DLD1 (cell line): ENCODE measurements around the gene TUBGCP6.

ENCODE experiments used
- in situ Hi-C: cut with HindIII; loops from 2 replicates; pipeline ENCODE4 v1.10.0; 2017; ENCODE audit warnings: low sequenced_read_pairs

Gene TUBGCP6

DNA sequence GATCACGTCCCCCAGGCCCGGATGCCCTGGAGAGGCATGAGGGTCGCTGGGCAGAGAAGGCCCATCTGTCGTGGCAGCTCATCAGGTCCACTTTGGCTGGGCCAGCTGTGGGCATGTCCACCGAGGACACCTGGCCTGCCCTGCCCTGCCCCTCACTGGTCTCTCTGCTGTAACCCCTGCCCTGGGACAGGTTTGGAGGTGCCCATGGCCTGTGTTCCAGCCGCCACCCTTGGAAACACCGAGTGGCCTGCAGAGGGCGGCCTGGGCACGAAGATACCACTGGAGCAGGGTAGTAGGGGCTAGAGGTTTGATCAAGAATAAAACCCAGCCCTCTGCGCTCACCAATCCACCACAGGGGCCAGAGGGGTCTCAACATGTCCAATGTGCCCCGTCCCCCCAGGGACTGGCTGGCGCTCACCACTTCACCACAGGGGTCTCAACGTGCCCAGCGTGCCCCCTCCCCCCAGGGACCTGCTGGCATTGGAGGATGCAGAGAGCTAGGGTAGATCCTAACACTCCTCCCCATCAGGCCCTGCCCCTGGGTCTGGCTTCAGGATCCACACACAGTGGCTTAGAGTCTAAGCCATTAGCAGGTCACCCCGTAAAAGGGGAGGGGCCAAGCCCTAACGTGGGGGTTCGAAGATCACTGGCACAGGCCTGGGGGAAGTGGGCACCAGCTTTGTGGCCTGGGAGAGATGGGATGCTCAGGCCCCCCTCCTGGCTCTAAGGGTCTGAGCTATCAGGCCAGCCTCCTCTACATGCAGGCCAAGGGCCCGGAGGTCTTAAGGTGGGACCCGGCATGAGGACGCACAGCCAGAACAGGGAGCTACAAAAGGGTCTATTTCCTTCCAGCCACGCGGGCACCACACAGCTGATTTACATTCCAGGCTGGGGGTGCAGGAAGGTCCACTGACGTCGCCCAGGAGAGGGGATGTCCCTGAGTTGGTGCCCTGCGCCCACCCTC lies 7.5 kb upstream of the TUBGCP6 start:
- in situ Hi-C loops = no loop called here

- in situ Hi-C loops = no loop called here
Measured at GRCh38 chr22:50251477-50252081, 6.8 kb upstream of the TUBGCP6 start.

GRCh38 chr22:50250555-50251476 lies 6.0 kb upstream of the TUBGCP6 start, which contains the start of gene HDAC10:
TSS of gene HDAC10 (minus strand) at chr22:50251265. CDS start at chr22:50251032, 233 bp downstream.
- in situ Hi-C loops = no loop called here

GRCh38 chr22:50250249-50250554 lies 5.4 kb upstream of the TUBGCP6 start:
- in situ Hi-C loops = no loop called here

DNA sequence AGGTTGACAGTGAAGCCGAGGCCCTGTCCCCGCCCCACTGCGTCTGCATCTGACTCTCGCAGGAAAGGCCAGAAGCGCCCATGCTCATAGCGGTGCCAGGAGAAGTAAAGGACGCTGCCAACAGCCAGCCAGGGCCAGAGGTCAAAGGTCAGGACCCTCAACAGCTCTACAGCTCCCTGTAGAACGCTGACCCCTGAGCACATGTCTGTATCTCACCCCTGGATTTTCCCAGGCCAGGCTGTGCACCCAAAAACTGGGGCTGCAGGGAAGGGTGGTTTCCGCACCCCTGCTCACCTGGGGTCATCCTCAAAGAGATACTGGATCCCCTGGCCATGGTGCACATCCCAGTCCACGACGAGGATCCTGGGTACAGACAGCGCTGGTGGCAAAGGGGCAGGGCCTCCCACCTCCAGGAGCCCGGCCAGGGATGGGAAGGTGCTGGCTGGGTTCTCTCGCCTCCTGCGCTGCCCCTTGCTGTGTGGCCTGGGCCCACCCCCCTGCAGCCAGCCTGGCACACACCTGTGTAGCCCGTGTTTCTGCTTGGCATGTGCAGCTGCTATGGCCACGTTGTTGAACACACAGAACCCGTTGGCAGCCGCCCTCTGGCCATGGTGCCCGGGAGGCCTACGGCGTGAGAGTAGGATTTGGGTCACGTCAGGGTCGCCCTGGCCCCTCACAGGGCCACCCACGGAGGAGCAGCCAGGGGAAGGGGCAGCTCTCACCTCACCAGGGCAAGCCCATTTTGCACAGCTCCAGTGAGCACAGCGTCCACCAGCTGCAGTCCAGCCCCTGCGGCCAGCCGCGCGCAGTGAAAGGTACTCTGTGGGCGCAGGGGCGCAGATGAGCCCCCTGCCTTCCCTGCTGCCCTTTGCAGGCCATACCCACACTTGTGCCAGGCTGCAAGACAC lies 4.8 kb upstream of the TUBGCP6 start:
- in situ Hi-C loops = no loop called here

DNA sequence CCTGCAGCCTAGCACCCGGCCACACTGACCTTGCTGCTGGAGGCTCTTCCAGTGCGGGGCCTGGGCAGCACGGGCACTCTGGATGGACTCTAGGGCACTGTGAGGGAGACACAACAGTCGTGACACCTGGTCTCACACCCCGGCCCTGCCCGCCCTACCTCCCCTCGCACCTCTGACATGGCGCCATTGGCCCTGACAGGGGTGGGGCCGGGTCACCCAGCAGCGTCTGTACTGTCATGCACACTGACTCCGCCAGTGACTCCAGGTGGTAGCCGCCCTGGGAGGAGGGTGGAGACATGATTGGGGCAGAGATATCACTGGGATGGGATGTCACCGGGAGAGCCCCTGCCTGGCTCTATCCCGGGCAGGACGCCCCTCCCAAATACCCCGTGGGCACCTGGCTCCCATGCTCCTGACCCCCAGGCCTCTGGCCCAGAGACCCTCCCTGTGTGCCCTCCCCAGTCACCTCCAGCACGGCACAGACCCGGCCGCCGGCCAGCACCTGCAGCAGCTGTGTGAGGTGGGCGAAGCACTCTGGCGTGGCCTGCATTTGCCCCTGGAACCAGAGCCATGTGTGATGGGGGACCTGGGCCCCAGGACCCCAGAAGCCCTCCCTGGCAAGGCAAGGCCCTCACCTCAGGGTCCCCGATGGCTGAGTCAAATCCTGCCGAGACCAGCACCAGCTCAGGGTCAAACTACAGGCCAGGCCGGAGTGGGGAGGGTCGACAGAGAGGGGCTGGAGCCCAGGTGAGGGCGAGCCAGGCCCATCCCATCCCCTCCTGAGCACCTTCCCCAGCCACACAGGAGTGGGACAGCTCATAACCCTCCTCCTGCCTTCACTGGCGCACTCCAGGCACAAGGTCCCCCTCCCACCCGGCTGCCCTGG lies 3.6 kb upstream of the TUBGCP6 start:
- in situ Hi-C loops = no loop called here

- in situ Hi-C loops = no loop called here
Measured at GRCh38 chr22:50247748-50248147, 2.9 kb upstream of the TUBGCP6 start.

- in situ Hi-C loops = no loop called here
Measured at GRCh38 chr22:50246242-50247175, 1.7 kb upstream of the TUBGCP6 start.

DNA sequence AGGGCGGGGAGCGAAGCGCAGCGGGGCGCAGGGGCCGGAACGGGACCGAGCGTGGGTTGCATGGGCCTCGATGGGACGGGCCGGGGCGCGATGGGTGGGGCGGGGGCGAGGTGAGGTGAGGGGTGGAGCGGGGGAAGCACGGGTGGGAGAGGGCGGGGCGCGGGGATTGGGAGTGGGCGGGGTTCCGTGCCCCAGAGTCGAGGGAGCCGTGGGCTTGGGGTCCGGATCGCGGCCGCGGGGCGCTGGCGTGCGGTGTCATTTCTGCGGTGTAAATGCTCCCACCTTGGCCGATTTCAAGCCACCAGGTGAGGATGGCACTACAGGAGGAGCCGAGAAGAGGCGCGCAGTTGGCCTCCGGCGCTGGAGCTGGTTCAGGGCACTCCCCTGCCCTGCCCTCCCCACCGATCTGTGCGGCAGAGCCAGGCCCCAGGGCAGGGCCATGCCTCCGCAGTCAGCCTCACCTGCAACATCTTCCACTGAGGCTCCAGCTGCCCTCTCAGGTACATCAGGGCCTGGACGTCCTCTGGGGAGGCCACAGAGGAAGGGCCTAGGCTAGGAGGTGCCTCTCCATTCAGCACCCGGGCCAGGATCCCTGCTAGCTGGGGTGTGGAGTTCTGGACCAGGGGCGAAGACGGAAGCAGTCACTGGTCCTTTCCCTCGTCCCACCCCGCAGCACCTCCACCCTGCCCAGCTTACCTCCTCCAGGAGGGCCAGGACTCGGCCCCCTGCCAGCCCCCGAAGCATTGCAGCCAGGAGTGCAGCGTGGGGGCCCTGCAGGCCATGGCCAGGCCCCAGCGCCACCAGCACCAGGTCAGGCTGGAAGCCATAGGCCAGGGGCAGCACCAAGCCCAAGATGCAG lies 620 bp upstream of the TUBGCP6 start:
- in situ Hi-C loops = no loop called here

GRCh38 chr22:50243685-50244419 lies 971 bp downstream of the TUBGCP6 start:
- in situ Hi-C loops = no loop called here

DNA sequence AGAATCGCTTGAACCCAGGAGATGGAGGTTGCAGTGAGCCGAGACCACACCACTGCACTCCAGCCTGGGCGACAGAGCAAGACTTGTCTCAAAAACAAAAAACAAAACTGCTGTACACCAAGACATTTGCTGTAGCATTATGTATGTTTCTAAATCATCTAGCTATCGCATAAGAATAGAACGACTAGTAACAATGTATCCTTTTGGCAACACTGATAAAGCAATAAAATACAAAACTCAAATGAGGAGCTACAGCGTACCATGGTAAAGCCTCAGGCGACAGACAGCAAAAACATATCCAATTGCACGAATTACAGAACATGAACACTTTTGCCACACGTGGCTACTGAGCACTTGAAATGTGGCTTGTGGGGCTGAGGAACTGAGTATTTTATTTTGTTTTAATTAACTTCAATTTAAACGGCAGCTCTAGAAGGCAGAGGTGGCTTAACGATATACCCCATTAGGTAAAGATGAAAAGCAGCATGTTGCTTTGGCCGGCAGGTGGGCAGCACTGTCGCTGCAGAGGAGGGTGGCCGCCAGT lies 2.3 kb downstream of the TUBGCP6 start:
- in situ Hi-C loops = no loop called here

GRCh38 chr22:50238755-50239154 lies 6.1 kb downstream of the TUBGCP6 start:
- in situ Hi-C loops = no loop called here

- in situ Hi-C loops = no loop called here
Measured at GRCh38 chr22:50236731-50237409, 8.0 kb downstream of the TUBGCP6 start.

- in situ Hi-C loops = no loop called here
Measured at GRCh38 chr22:50233223-50233622, 11.6 kb downstream of the TUBGCP6 start.

DNA sequence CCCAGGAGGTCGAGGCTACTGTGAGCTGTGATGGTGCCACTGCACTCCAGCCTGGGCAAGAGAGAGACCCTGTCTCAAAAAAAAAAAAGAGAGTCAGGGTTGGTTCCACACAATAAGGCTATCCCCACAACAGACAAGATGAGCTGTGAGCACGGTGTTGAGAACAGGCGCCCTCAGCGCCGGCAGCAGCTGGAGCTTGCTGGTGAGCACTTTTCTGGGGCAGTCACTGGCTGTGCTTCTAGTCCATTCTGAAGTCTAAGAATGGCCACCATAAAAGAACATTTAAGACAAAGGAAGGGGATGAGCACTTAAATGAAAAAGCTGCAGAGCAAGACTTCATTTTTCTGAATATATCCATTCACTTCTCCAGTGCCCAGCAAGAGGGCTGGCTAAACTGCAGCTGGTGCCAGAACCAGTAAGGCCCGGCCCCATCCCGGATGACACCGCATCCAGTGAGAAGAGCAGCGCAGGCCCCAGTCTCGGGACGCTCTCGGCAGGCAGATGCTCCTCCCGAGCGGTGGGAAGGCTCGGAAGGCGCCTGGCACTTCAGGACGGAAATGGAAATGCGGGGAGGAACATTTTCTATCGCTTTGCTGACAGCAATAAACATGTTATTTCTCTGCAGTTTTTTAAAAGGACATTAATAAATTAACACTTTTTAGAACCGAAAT lies 12.2 kb downstream of the TUBGCP6 start:
- in situ Hi-C loops = no loop called here
